GM19467 (cell line): ENCODE measurements around the gene VIPAS39.
A peak's percentile ranks its signal among the peaks of the same experiment; 100 is the strongest.

Experiments
- ATAC-seq: cut with Tn5 transposase; IDR thresholded peaks from one replicate; pipeline ENCODE4 v1.9.1; 2021; ENCODE audit warnings: mild to moderate bottlenecking, moderate library complexity; ENCODE audit not compliant: unreplicated experiment

Gene VIPAS39

DNA sequence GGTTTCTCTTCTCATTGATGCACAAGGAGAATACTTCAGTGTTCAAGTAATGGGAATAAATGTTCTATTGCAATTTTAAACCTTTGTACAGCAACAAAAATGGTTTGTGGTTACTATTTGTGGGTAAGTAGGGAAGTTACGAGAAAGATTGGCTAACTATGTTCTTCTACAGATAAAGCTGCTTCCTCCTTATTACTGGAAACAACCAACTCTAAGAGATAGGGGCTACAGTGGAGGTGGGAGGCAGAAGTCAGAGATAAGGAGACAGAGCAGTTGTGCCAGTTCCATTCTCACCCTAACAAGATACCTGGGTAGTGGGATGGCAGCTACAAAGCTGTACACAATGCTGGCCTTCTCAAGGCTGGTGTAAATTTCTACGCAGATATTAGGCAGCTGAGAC, 50.2 kb downstream of the VIPAS39 start:
- no peak for ATAC-seq

DNA sequence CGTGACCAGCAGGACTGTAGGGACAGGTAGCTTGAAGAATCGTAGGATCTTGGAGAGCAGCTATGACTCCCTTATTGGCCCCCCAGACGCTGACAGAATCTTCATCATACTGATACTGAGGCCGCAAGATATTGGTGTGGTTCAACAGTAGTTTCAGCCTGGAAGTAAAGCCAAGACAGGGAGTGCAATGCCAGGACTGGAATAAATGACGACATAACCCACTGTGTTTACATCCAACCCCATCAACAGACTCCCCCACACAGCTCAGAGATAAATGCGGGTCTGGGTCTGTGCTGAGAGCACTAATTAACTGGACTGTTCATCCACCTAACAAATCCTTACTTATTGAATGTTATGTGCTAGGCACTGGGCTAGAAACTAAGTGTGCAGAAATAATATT, 50.7 kb downstream of the VIPAS39 start:
- no peak for ATAC-seq

DNA sequence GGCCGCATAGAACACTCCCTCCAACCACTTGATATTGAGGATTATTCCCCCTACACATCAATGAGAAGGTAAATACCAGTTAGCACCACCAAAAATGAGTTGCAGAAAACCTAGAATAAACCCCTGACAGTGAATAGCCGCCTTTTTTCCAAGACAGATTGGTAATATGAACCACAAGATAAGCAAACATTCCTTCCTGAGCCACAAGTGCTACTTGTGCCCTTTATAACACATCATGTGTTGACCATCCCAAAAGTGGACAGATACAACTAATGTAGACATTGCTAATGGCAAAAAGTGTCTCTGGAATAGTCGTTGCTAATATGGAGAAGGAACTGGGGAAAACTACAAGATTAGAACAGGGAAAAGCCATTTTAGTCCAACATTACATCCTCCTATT, 51.3 kb downstream of the VIPAS39 start:
- ATAC-seq, result no peak

DNA sequence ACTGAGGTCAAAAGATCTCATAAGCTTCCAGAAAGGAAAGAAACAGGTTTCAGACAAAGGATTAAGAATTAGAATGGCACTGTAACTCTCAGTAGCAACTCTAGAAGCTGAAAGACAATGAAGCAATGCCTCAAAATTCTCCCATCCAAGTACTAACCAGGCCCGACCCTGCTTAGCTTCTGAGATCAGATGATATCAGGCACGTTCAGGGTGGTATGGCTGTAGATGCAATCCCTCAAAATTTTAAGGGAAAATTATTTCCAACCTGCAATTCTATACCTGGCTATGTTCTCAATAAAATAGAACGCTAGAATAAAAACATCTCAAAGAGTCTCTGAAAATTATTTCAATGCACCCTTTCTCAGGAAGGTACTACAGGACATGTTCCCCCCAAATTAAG, 53.6 kb downstream of the VIPAS39 start:
- ATAC-seq, result no peak

DNA sequence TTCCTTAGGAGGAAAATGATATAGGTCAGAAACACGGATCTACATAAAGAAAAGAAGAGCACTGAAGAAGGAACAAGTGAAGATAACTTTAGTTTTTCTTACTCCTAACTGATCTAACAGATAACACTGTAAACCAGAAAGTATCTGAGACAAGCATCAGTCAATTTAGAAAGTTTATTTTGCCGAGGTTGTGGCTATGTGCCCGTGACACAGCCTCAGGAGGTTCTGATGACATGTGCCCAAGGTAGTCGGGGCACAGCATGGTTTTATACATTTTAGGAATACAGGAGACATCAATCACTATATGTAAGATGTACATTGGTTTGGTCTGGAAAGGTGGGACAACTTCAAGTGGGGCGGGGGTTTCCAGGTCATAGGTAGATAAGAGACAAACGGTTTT, 57.2 kb downstream of the VIPAS39 start:
- no peak for ATAC-seq

DNA sequence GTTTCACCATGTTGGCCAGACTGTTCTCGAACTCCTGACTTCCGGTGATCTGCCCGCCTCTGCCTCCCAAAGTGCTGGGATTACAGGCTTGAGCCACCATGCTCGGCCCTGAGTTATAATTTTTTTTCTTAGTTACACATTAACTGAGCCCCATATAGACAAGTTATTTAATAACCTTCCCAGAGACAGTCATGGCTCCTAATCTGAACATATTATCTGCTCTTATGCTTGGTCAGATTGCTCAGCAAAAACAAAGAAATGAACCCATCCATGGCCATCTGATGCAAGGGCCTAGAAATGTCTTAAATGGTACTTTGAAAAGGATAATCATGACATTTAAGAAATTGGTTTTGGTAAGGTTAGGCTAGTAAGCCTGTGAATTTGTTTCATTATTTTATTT, 67.2 kb downstream of the VIPAS39 start:
- no peak for ATAC-seq

DNA sequence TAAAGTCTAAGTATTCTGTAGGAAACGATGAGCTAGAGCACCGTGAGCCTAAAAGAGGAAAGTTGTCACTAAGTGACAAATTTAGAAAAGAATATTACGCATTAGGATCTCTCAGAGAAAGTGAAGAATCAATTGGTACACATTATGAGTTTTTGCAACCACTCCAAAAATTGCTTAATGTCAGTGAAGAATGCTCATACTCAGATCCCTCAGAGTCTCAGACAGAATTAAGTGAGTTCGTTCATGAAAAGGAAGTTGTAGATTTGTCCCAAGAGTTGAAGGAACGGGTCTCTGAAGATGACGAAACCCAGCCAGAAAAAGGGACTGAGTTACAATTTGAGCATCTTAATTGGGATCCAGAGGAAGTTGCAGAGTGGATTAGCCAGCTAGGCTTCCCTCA, 78.7 kb downstream of the VIPAS39 start:
- ATAC-seq, result no peak

DNA sequence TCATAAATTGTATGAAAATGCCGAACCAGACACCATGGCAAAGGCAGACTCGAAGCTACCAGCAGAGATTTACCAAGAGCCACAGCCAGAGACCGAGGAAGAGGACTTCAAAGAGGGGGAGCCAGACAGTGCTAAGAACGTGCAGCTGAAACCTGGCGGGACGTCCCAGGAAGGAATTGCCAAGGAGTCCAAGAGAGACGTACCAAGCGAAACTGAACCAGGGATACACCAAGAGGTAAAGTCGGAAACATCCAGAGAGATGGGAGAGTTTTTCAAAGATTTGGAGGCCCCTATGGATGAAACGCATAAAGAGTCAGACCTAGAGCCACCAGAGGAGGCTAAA, 79.9 kb downstream of the VIPAS39 start:
- peak; percentile 5 for ATAC-seq

DNA sequence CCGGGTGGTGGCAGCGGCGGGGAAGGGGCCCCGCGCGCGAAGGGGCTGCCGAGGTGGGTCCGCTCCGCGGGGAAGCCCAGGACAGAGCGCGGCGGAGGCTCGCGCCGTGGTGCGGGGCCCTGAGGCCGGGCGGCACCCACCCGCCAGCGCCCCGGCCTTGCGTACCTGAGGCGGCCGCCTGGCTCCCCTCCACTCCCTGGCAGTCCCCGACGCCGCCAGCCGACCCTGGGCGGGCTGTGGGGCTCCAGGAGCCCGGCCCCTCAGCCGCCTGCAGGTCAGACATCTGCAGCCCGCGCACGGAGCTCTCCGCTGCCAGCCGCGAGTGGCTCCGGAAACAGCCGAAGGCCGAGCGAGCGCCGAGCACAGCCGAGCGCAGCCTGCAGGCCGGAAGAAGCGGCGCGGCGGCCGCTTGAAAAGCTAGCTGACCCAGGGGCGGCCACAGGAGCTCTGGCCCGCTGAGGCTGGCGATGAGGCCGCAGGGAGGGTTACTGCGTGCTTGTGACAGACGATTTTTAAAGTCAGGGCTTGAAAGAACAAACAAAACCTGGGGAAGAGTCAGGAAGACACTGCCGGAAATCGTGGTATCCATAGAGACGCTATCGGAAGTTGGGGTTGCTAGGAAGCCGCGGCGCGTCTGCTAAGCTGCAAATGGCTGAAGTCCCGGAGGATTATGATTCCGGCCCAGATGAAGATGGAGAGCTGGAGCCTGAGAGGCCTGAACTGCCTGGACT, 80.5 kb downstream of the VIPAS39 start, which contains the start of the genes SAMD15 and TMED8:
SAMD15 (plus strand) TSS at position 609 of the 731 bp plus-strand sequence; CDS start at position 649, 40 bp downstream.
TMED8 (minus strand) TSS at position 324 of the 731 bp plus-strand sequence; CDS start at position 283, 41 bp downstream.
- ATAC-seq, result peak; percentile 81
